Ascending aorta (tissue), 2 donors: ENCODE results near the gene IFT172. TPM values are rescaled to one million over a fixed set of nuclear protein-coding genes. Genes with fewer than 3 reads are reported as not detected.

ENCODE experiments used
- DNase-seq, 2 donors: peaks; one replicate each; pipeline ENCODE4 v3.0.0-alpha.2; 2019; ENCODE audit warnings: low spot score in 2 of 2
- H3K27ac ChIP-seq, 2 donors: fragments of 200-600 bp; sonication (generic); one replicate each; pipeline ENCODE4 v1.5.1; 2016 to 2017; ENCODE audit warnings: mild to moderate bottlenecking in 1 of 2
- H3K27me3 ChIP-seq: fragments of 200-600 bp; sonication (generic); one replicate; pipeline ENCODE4 v1.5.1; 2017
- H3K36me3 ChIP-seq, 2 donors: fragments of 200-600 bp; sonication (generic); one replicate each; pipeline ENCODE4 v1.5.1; 2016
- H3K4me1 ChIP-seq, 2 donors: fragments of 200-600 bp; sonication (generic); one replicate each; pipeline ENCODE4 v1.5.1; 2016 to 2017; ENCODE audit warnings: mild to moderate bottlenecking in 1 of 2
- H3K4me3 ChIP-seq, 2 donors: fragments of 200-600 bp; sonication (generic); one replicate each; pipeline ENCODE4 v1.5.1; 2016 to 2017; ENCODE audit warnings: mild to moderate bottlenecking in 1 of 2
- H3K9me3 ChIP-seq, 2 donors: fragments of 200-600 bp; sonication (generic); one replicate each; pipeline ENCODE4 v1.5.1; 2016
- CTCF ChIP-seq, 3 experiments: fragments of 200-600 bp in 2 of 3; fragments of 450-650 bp in 1 of 3; sonication (generic) in 2 of 3; IDR thresholded peaks; one replicate each; pipeline ENCODE4 v1.5.1; 2016 to 2019; ENCODE audit warnings: antibody characterized with exemption in 3 of 3, mild to moderate bottlenecking in 1 of 3, moderate library complexity in 1 of 3
- intact Hi-C: fragments of 100-400 bp; cut with DNase I; formaldehyde crosslinking; loops from one replicate; pipeline ENCODE4 v1.15.1; 2023
- total RNA-seq: library from RNA; depleted of rRNA; stranded (reverse); fragments of >200 nt; gene quantifications from one replicate; pipeline ENCODE4 v1.1.0, GENCODE V29; 2016

Gene IFT172
- total RNA-seq, 1 donor from 2014 or later: 204 TPM

- intact Hi-C loops: no loop called here
- no peak for DNase-seq
- no peak for TF ChIP-seq CTCF (IDR thresholded peaks at IDR 0.05)
- no peaks in the 10 kb centered on the region for H3K27me3 ChIP-seq
- no peaks in the 10 kb centered on the region for H3K9me3 ChIP-seq
- H3K4me1 ChIP-seq: no peaks in the 10 kb centered on the region
- H3K36me3 ChIP-seq: no peaks in the 10 kb centered on the region
- no peak overlapping the region for H3K4me3 ChIP-seq
- no peak overlapping the region for H3K27ac ChIP-seq
These were observed 30.8 kb upstream of the IFT172 start for GRCh38 chr2:27520316-27520715.

- no peak overlapping the region for H3K27ac ChIP-seq
- no peak for DNase-seq
- intact Hi-C loops: no loop called here
These were observed 29.2 kb upstream of the IFT172 start for GRCh38 chr2:27518782-27519113.

GRCh38 chr2:27518113-27518781, 28.7 kb upstream of the IFT172 start:
- DNase-seq: no peak
- no peak for TF ChIP-seq CTCF (IDR thresholded peaks at IDR 0.05)
- intact Hi-C loops: no loop called here

More at GRCh38 chr2:27518782-27519113, 29.2 kb upstream of the IFT172 start:
- H3K36me3 ChIP-seq: no peaks in the 10 kb centered on the region
- H3K4me1 ChIP-seq: no peaks in the 10 kb centered on the region
- H3K9me3 ChIP-seq: no peaks in the 10 kb centered on the region
- no peak for TF ChIP-seq CTCF (IDR thresholded peaks at IDR 0.05)
- no peaks in the 10 kb centered on the region for H3K27me3 ChIP-seq
- no peak overlapping the region for H3K4me3 ChIP-seq

GRCh38 chr2:27509326-27509725, 19.8 kb upstream of the IFT172 start:
- Histone ChIP-seq H3K4me3 (no peak overlapping the region), H3K27me3 (no peaks in the 10 kb centered on the region), H3K4me1 (no peaks in the 10 kb centered on the region), H3K36me3 (no peaks in the 10 kb centered on the region), H3K9me3 (no peaks in the 10 kb centered on the region), H3K27ac (no peak overlapping the region)
- intact Hi-C loops: no loop called here
- no peak for DNase-seq
- TF ChIP-seq CTCF (IDR thresholded peaks at IDR 0.05): no peak

More at GRCh38 chr2:27518113-27518781, 28.7 kb upstream of the IFT172 start:
- Histone ChIP-seq H3K27ac (no peak overlapping the region), H3K4me3 (no peak overlapping the region), H3K27me3 (no peaks in the 10 kb centered on the region), H3K4me1 (no peaks in the 10 kb centered on the region), H3K9me3 (no peaks in the 10 kb centered on the region), H3K36me3 (no peaks in the 10 kb centered on the region)

GRCh38 chr2:27507293-27507692, 17.8 kb upstream of the IFT172 start:
- H3K9me3 ChIP-seq: no peaks in the 10 kb centered on the region
- H3K36me3 ChIP-seq: no peaks in the 10 kb centered on the region
- TF ChIP-seq CTCF (IDR thresholded peaks at IDR 0.05): no peak
- H3K4me1 ChIP-seq: no peaks in the 10 kb centered on the region
- no peak overlapping the region for H3K4me3 ChIP-seq
- H3K27me3 ChIP-seq: no peaks in the 10 kb centered on the region
- intact Hi-C loops: no loop called here
- DNase-seq: no peak
- H3K27ac ChIP-seq: no peak overlapping the region

- intact Hi-C loops: no loop called here
- Histone ChIP-seq H3K4me1 (no peaks in the 10 kb centered on the region), H3K36me3 (no peaks in the 10 kb centered on the region), H3K9me3 (no peaks in the 10 kb centered on the region), H3K27ac (no peak overlapping the region), H3K4me3 (no peak overlapping the region), H3K27me3 (no peaks in the 10 kb centered on the region)
- no peak for DNase-seq
- TF ChIP-seq CTCF (IDR thresholded peaks at IDR 0.05): no peak
These were observed 17.0 kb upstream of the IFT172 start for GRCh38 chr2:27506587-27506986.
